Neutrophil (primary cell): ENCODE measurements around the gene SHROOM4.

Source experiments
- H3K27ac ChIP-seq: fragments of 200-600 bp; sonication (generic); 2 replicates; pipeline ENCODE4 v1.5.1; 2016; ENCODE audit warnings: mild to moderate bottlenecking, moderate library complexity
- H3K27me3 ChIP-seq: fragments of 200-600 bp; sonication (generic); 2 replicates; pipeline ENCODE4 v1.6.0; 2016; ENCODE audit warnings: mild to moderate bottlenecking
- H3K36me3 ChIP-seq: fragments of 200-600 bp; sonication (generic); 2 replicates; pipeline ENCODE4 v1.5.1; 2017
- H3K4me1 ChIP-seq, 2 experiments: fragments of 200-600 bp in 1 of 2; sonication (generic) in 1 of 2; 1 replicate in 1 of 2; 2 replicates in 1 of 2; pipeline versions ENCODE4 v1.5.1 to v1.6.1; 2013 to 2016; ENCODE audit warnings: low read depth in 1 of 2, low read length in 1 of 2, mild to moderate bottlenecking in 1 of 2, moderate library complexity in 1 of 2; ENCODE audit not compliant: control insufficient read depth in 1 of 2, insufficient read depth in 1 of 2
- H3K4me3 ChIP-seq, 2 experiments: fragments of 200-600 bp in 1 of 2; sonication (generic) in 1 of 2; 1 replicate in 1 of 2; 2 replicates in 1 of 2; pipeline ENCODE4 v1.5.1; 2013 to 2016; ENCODE audit warnings: low read depth in 1 of 2, low read length in 1 of 2, mild to moderate bottlenecking in 1 of 2, moderate library complexity in 1 of 2
- H3K9me3 ChIP-seq: fragments of 200-600 bp; sonication (generic); 2 replicates; pipeline ENCODE4 v1.5.1; 2016
- TF ChIP-seq, protein P1 (sequence below): fragments of 200-600 bp; sonication (generic); IDR thresholded peaks from 2 replicates; pipeline ENCODE4 v1.5.1; 2016; ENCODE audit warnings: antibody characterized with exemption

The SHROOM4 gene

DNA sequence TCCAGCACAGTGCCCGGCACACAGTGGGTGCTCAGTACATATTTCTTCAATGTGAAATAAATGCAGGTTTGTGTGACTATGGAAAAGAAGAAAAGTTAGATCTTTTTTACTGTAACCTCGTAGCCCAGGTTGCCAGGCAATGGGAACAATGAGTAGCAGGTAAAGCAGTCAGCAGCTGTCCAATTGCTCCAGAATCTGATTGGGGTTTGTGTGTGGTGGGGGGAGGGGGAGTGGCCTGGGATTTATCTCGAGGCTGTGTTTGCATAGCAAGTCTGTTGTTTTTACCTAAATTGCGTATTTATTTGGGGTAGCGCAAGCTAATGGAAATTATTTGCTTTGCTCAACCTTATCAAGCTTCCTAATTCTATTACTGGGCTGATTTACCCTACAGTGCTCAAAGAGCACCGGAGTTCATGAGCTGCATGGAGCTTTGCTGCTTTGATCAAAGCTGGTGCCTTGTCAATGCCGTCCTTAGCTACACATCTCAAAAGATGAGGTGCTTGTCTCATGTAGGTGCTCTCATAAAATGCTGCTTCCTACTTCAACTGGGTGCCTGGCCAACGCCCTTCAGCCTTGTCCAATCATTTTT lies 198.3 kb downstream of the SHROOM4 start:
- H3K27me3 ChIP-seq = no peaks in the 10 kb centered on the region
- no peak overlapping the region for H3K27ac ChIP-seq
- H3K4me1 ChIP-seq = no peaks in the 10 kb centered on the region
- H3K4me3 ChIP-seq = no peak overlapping the region
- no peaks in the 10 kb centered on the region for H3K36me3 ChIP-seq
- TF ChIP-seq, protein P1, sequence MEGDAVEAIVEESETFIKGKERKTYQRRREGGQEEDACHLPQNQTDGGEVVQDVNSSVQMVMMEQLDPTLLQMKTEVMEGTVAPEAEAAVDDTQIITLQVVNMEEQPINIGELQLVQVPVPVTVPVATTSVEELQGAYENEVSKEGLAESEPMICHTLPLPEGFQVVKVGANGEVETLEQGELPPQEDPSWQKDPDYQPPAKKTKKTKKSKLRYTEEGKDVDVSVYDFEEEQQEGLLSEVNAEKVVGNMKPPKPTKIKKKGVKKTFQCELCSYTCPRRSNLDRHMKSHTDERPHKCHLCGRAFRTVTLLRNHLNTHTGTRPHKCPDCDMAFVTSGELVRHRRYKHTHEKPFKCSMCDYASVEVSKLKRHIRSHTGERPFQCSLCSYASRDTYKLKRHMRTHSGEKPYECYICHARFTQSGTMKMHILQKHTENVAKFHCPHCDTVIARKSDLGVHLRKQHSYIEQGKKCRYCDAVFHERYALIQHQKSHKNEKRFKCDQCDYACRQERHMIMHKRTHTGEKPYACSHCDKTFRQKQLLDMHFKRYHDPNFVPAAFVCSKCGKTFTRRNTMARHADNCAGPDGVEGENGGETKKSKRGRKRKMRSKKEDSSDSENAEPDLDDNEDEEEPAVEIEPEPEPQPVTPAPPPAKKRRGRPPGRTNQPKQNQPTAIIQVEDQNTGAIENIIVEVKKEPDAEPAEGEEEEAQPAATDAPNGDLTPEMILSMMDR = no peak
- H3K9me3 ChIP-seq = no peaks in the 10 kb centered on the region

DNA sequence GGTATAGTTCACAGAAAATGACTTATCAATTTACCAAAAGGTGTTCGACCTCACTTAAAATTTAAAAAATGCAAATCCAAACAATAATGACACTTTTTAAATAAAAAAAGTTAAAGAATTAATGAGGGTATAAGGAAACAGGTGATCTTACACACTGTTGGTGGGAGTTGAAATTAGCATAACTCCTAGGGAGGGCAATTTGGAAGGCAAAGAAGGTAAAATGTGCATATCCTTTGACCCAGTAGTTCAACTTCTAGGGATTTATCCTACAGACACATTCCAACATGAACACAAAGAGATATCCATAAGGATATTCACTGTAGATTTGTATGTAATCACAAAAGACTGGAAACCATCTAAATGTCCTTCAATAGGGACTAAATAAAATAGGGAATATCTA lies 199.5 kb downstream of the SHROOM4 start:
- no peaks in the 10 kb centered on the region for H3K36me3 ChIP-seq
- H3K9me3 ChIP-seq = no peaks in the 10 kb centered on the region
- H3K27me3 ChIP-seq = no peaks in the 10 kb centered on the region
- TF ChIP-seq, protein P1 = no peak
- H3K4me3 ChIP-seq = no peak overlapping the region
- no peaks in the 10 kb centered on the region for H3K4me1 ChIP-seq
- no peak overlapping the region for H3K27ac ChIP-seq

DNA sequence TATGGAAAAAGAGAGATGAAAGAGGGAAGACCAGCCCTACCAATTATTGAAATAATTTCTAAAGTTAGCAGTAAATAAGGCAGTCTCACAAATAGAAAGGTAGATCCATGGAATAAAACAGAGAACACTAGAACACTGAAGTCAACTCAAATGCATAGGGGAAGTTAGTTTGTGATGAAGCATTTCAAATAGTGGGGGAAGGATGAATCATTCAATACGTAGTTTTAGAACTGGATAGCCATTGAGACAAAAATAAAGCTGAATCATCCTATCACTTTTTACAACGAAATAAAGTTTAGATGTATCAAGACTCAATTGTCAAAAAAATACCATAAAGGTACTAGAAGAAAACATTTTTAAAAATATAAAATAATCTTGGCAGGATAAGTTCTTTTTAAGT lies 200.1 kb downstream of the SHROOM4 start:
- H3K27me3 ChIP-seq = no peaks in the 10 kb centered on the region
- H3K9me3 ChIP-seq = no peaks in the 10 kb centered on the region
- TF ChIP-seq, protein P1 = no peak
- no peak overlapping the region for H3K27ac ChIP-seq
- no peak overlapping the region for H3K4me3 ChIP-seq
- H3K4me1 ChIP-seq = no peaks in the 10 kb centered on the region
- H3K36me3 ChIP-seq = no peaks in the 10 kb centered on the region

DNA sequence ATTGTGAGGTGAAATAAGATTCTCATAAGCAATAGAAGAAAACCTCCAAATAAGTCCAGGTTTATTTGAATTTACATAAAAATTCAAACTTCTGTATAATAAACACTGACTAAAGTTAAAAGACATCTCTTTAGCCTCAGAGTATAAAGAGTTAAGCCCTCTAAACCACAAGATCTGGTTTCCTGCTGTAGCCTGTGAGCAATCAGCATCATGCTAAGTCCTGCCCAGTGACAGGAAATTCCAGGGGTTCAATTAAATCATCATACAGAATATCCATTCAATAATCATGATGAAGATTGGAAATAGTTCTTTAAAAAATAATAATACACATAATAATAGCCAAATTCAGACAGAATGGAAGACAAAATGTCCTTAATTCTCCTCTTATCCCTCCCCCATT lies 204.2 kb downstream of the SHROOM4 start:
- no peak overlapping the region for H3K27ac ChIP-seq
- H3K27me3 ChIP-seq = no peaks in the 10 kb centered on the region
- H3K36me3 ChIP-seq = no peaks in the 10 kb centered on the region
- H3K4me3 ChIP-seq = no peak overlapping the region
- TF ChIP-seq, protein P1 = no peak
- H3K4me1 ChIP-seq = no peaks in the 10 kb centered on the region
- H3K9me3 ChIP-seq = no peaks in the 10 kb centered on the region

DNA sequence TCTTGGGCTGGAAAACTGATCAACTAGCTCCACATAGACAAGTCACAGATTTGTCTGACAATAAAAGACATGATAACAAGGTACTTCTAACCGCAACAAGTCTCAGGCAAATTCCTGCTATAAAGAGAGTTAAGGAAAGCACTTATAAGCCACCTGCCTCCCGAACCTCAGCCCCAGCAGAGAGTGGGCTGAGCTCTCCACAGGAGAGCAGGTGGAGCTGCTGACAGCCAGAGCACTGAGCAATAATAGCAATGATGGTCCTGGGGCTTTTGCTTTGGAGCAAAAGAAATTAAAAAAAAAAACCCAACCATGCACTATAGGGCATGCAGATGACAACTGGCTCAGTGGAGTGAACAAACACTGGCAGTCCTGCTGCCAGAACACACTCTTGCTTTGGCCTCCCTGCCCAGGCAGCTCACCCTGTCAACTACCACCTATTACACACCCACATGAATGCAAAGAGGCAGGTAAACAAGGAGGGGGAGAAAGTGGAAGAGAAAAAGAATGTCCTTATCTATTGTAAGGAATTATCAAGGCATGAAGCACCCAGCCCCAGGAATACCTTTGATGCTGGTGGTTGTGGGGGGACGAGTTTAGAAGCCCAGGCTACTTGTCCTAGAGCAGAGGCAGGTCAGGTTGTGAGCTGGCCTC lies 207.6 kb downstream of the SHROOM4 start:
- Histone ChIP-seq H3K4me3 (no peak overlapping the region), H3K27ac (no peak overlapping the region), H3K36me3 (no peaks in the 10 kb centered on the region), H3K4me1 (no peaks in the 10 kb centered on the region), H3K9me3 (no peaks in the 10 kb centered on the region), H3K27me3 (no peaks in the 10 kb centered on the region)
- TF ChIP-seq, protein P1 = no peak
